GM23338 (cell line): Measurements from ENCODE around the gene CACNA1F. TPM values are rescaled to one million over a fixed set of nuclear protein-coding genes. Genes with fewer than 3 reads are reported as not detected.
A peak's percentile ranks its signal among the peaks of the same experiment; 100 is the strongest.

Source experiments
- ATAC-seq: fragments of 200-7000 bp; cut with Tn5 transposase; 3 replicates; pipeline ENCODE4 v1.9.1; 2020
- DNase-seq: peaks from one replicate; pipeline ENCODE4 v3.0.0-alpha.2; 2015; ENCODE audit warnings: low spot score
- H2AFZ ChIP-seq: fragments of 200-600 bp; sonication (generic); 2 replicates; pipeline ENCODE4 v1.8.0; 2016; ENCODE audit warnings: antibody characterized with exemption, mild to moderate bottlenecking, moderate library complexity
- H3F3A ChIP-seq: fragments of 200-600 bp; sonication (generic); replicated peaks from 2 replicates; pipeline ENCODE4 v1.8.0; 2017; ENCODE audit warnings: antibody characterized with exemption, mixed run types, low read depth
- H3K27ac ChIP-seq: fragments of 200-600 bp; sonication (generic); 2 replicates; pipeline ENCODE4 v1.6.1; 2016; ENCODE audit warnings: low read depth
- H3K27me3 ChIP-seq: fragments of 200-600 bp; sonication (generic); 2 replicates; pipeline ENCODE4 v1.8.0; 2016; ENCODE audit warnings: mild to moderate bottlenecking, mixed run types, moderate library complexity; ENCODE audit not compliant: insufficient read depth
- H3K36me3 ChIP-seq: fragments of 200-600 bp; sonication (generic); 2 replicates; pipeline ENCODE4 v1.8.0; 2016; ENCODE audit warnings: mild to moderate bottlenecking; ENCODE audit not compliant: insufficient read depth
- H3K4me1 ChIP-seq: fragments of 200-600 bp; sonication (generic); 2 replicates; pipeline ENCODE4 v1.8.0; 2016; ENCODE audit warnings: mild to moderate bottlenecking, moderate library complexity; ENCODE audit not compliant: insufficient read depth
- H3K4me2 ChIP-seq: fragments of 200-600 bp; sonication (generic); 2 replicates; pipeline ENCODE4 v1.7.1; 2017; ENCODE audit warnings: mixed run types
- H3K4me3 ChIP-seq: fragments of 200-600 bp; sonication (generic); 2 replicates; pipeline ENCODE4 v1.6.1; 2016; ENCODE audit warnings: mixed run types
- H3K79me2 ChIP-seq: fragments of 200-600 bp; sonication (generic); replicated peaks from 2 replicates; pipeline ENCODE4 v1.8.0; 2017; ENCODE audit warnings: mild to moderate bottlenecking; ENCODE audit not compliant: insufficient read depth
- H3K9me2 ChIP-seq: fragments of 200-600 bp; sonication (generic); 2 replicates; pipeline ENCODE4 v1.8.0; 2017; ENCODE audit not compliant: insufficient read depth
- H4K20me1 ChIP-seq: fragments of 200-600 bp; sonication (generic); replicated peaks from 2 replicates; pipeline ENCODE4 v1.8.0; 2017; ENCODE audit warnings: mild to moderate bottlenecking; ENCODE audit not compliant: insufficient read depth
- H3K27ac Mint-ChIP-seq: 2 replicates; pipeline ENCODE4 v1.8.0; 2020; ENCODE audit warnings: inconsistent platforms, mild to moderate bottlenecking, moderate library complexity, mixed read lengths
- H3K27me3 Mint-ChIP-seq: 3 replicates; pipeline ENCODE4 v1.8.0; 2022; ENCODE audit warnings: low read depth, mild to moderate bottlenecking, moderate library complexity, mixed read lengths, inconsistent platforms; ENCODE audit not compliant: insufficient read depth, poor library complexity
- H3K36me3 Mint-ChIP-seq: 3 replicates; pipeline ENCODE4 v1.8.0; 2021; ENCODE audit warnings: low read depth, mild to moderate bottlenecking, inconsistent platforms, moderate library complexity, mixed read lengths
- H3K4me1 Mint-ChIP-seq: 3 replicates; pipeline ENCODE4 v1.8.0; 2020; ENCODE audit warnings: mild to moderate bottlenecking, inconsistent platforms, mixed read lengths
- H3K4me3 Mint-ChIP-seq: 3 replicates; pipeline ENCODE4 v1.8.0; 2021; ENCODE audit warnings: moderate library complexity, mild to moderate bottlenecking, inconsistent platforms, mixed read lengths
- H3K9me3 Mint-ChIP-seq: 3 replicates; pipeline ENCODE4 v1.8.0; 2020; ENCODE audit warnings: moderate library complexity, mild to moderate bottlenecking, inconsistent platforms, mixed read lengths
- ZNF114 ChIP-seq: fragments of 250-450 bp; sonication (Bioruptor Pico); IDR thresholded peaks from 2 replicates; pipeline ENCODE4 v1.5.0; 2020; ENCODE audit warnings: mild to moderate bottlenecking, moderate library complexity
- ZNF462 ChIP-seq: fragments of 250-450 bp; sonication (Bioruptor Pico); IDR thresholded peaks from 2 replicates; pipeline ENCODE4 v1.5.0; 2020; ENCODE audit warnings: mild to moderate bottlenecking, moderate library complexity
- polyA plus RNA-seq: library from polyadenylated mRNA; unstranded; fragments of >200 nt; fragmentation: Nextera tagmentation; extraction: Ambion mirVana; gene quantifications from 2 replicates; pipeline ENCODE4 v1.2.1, GENCODE V29; 2016
- total RNA-seq: library from RNA; depleted of rRNA; stranded (reverse); fragments of >200 nt; shearing (Covaris generic); gene quantifications from 2 replicates; pipeline ENCODE4 v1.2.3, GENCODE V29; 2014
- TF ChIP-seq, protein P1 (sequence below), 2 experiments: fragments of 200-600 bp in 1 of 2; sonication (generic) in 1 of 2; conservative IDR thresholded peaks; 2 replicates each; pipeline versions ENCODE4 v1.5.1 to v1.6.1; 2016 to 2017; ENCODE audit warnings: antibody characterized with exemption in 2 of 2, low read depth in 2 of 2, mild to moderate bottlenecking in 2 of 2, moderate library complexity in 1 of 2

The CACNA1F gene
- total and polyA plus RNA-seq, 2 experiments from 2014 or later, result 0.44 to 0.90 TPM

GRCh38 chrX:49209434-49210251 is 23.5 kb downstream of the CACNA1F start:
- Histone ChIP-seq H3K27me3 (no peaks in the 10 kb centered on the region), H3K36me3 (no peaks in the 10 kb centered on the region), H3K79me2 (no peaks in the 10 kb centered on the region), H2AFZ (peak overlapping the region; percentile 73; the same call in 1 of the 2 replicates), H3K4me2 (peak overlapping the region; percentile 69), H3K4me3 (peak overlapping the region; percentile 41; the same call in 1 of the 2 replicates), H4K20me1 (no peaks in the 10 kb centered on the region), H3K27ac (no peak overlapping the region), H3F3A (no peaks in the 10 kb centered on the region), H3K4me1 (no peaks in the 10 kb centered on the region; the same call in 1 of the 2 replicates), H3K9me2 (no peaks in the 10 kb centered on the region)
- Mint-ChIP-seq H3K4me3 (no peak overlapping the region), H3K27me3 (peaks cover 6% of the 10 kb centered on the region), H3K36me3 (no peaks in the 10 kb centered on the region), H3K9me3 (no peaks in the 10 kb centered on the region), H3K4me1 (no peaks in the 10 kb centered on the region; the same call in 2 of the 3 replicates), H3K27ac (no peak overlapping the region)
- peak; percentile 87 for ATAC-seq
- TF ChIP-seq, protein P1, sequence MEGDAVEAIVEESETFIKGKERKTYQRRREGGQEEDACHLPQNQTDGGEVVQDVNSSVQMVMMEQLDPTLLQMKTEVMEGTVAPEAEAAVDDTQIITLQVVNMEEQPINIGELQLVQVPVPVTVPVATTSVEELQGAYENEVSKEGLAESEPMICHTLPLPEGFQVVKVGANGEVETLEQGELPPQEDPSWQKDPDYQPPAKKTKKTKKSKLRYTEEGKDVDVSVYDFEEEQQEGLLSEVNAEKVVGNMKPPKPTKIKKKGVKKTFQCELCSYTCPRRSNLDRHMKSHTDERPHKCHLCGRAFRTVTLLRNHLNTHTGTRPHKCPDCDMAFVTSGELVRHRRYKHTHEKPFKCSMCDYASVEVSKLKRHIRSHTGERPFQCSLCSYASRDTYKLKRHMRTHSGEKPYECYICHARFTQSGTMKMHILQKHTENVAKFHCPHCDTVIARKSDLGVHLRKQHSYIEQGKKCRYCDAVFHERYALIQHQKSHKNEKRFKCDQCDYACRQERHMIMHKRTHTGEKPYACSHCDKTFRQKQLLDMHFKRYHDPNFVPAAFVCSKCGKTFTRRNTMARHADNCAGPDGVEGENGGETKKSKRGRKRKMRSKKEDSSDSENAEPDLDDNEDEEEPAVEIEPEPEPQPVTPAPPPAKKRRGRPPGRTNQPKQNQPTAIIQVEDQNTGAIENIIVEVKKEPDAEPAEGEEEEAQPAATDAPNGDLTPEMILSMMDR (conservative IDR thresholded peaks at IDR 0.05; ENCODE audit: low read depth in 2 of 2), result peak; percentile 20 to 48; a peak in 3 of 4 replicates
- TF ChIP-seq ZNF114 (CRISPR knock-in tag) (no peak), ZNF462 (no peak)
- DNase-seq, result peak; percentile 73
